Testis (tissue), 5 donors: ENCODE data around the gene HOXA2. TPM values are rescaled to one million over a fixed set of nuclear protein-coding genes. Genes with fewer than 3 reads are reported as not detected.

Experiments
- DNase-seq: peaks from one replicate; pipeline ENCODE4 v3.0.0-alpha.2; 2019
- H3K27ac ChIP-seq, 2 donors: fragments of 200-600 bp; sonication (generic); one replicate each; pipeline ENCODE4 v1.5.1; 2019
- H3K27me3 ChIP-seq: fragments of 200-600 bp; sonication (generic); one replicate; pipeline ENCODE4 v1.5.1; 2019
- H3K36me3 ChIP-seq: fragments of 200-600 bp; sonication (generic); one replicate; pipeline ENCODE4 v1.5.1; 2017; ENCODE audit warnings: low read depth; ENCODE audit errors: missing control alignments
- H3K4me1 ChIP-seq: fragments of 200-600 bp; sonication (generic); one replicate; pipeline ENCODE4 v1.5.1; 2019
- H3K4me3 ChIP-seq, 2 donors: fragments of 200-600 bp; sonication (generic); one replicate each; pipeline ENCODE4 v1.5.1; 2017 to 2019
- H3K9me3 ChIP-seq: fragments of 200-600 bp; sonication (generic); one replicate; pipeline ENCODE4 v1.5.1; 2017
- CTCF ChIP-seq, 3 experiments: fragments of 450-650 bp in 2 of 3; fragments of 200-600 bp in 1 of 3; sonication (generic) in 1 of 3; IDR thresholded peaks; one replicate each; pipeline ENCODE4 v1.5.1; 2016 to 2019; ENCODE audit warnings: antibody characterized with exemption in 3 of 3, mild to moderate bottlenecking in 2 of 3, moderate library complexity in 1 of 3
- POLR2A ChIP-seq: fragments of 450-650 bp; IDR thresholded peaks from one replicate; pipeline ENCODE4 v1.6.1; 2017; ENCODE audit warnings: antibody characterized with exemption, mild to moderate bottlenecking, moderate library complexity
- WGBS, 2 donors: methylation state at CpG; one replicate each; pipeline ENCODE4 v1.1.5; 2018; 5-methylcytosine and 5-hydroxymethylcytosine counted together
- intact Hi-C: fragments of 100-400 bp; cut with DNase I; formaldehyde crosslinking; loops from one replicate; pipeline ENCODE4 v1.15.1; 2023; ENCODE audit warnings: low total_unique reads
- long read RNA-seq, 2 donors: transcript quantifications; one replicate each; lab custom pipeline, GENCODE V29; 2026
- polyA plus RNA-seq: library from polyadenylated mRNA; stranded (reverse); fragments of 350-450 nt; fragmentation: Illumina TruSeq; extraction: RNeasy Lipid Tissue Mini Kit (QIAGEN cat#74804); gene quantifications from one replicate; pipeline ENCODE4 v1.2.3, GENCODE V29; 2014; ENCODE audit warnings: low read depth, low replicate concordance; ENCODE audit not compliant: insufficient read depth
- total RNA-seq, 2 donors: library from RNA; depleted of rRNA; stranded (reverse); fragments of >200 nt; gene quantifications; one replicate each; pipeline ENCODE4 v1.2.3, GENCODE V29; 2016

Gene HOXA2
- total RNA-seq (under 1 TPM in 1 of 2 donors, not detected in 1; 0.31 TPM), polyA plus RNA-seq (0.32 TPM)
- long read RNA-seq, donor 1, partial matches to known transcripts, result 0 of 5 reads
- long read RNA-seq, donor 1, other reads (novel, unspliced or antisense), result 0 of 5 reads
- long read RNA-seq, donor 2, partial matches to known transcripts, result 0 of 1 reads
- long read RNA-seq, donor 2, other reads (novel, unspliced or antisense), result 0 of 1 reads

- DNase-seq, result no peak
- no peaks in the 10 kb centered on the region for H3K36me3 ChIP-seq
- H3K9me3 ChIP-seq, result no peaks in the 10 kb centered on the region
- no peak within 1 kb of the TSS for H3K4me3 ChIP-seq
- no peaks in the 10 kb centered on the region for H3K27me3 ChIP-seq
- TF ChIP-seq CTCF (IDR thresholded peaks at IDR 0.05) (no peak), POLR2A (no peak)
- H3K27ac ChIP-seq, result no peak within 1 kb of the TSS
- WGBS, 2 donors, result 5 to 9% methylated on average over 29 of the region's 29 CpGs
- no peaks in the 10 kb centered on the region for H3K4me1 ChIP-seq
- intact Hi-C loops, result no loop called here
Observed at GRCh38 chr7:27102581-27103442, at the start of gene HOXA2. Gene HOXA2, minus strand, starts transcription at chr7:27102683. Its CDS starts 183 bp downstream, at chr7:27102500.

- H3K4me3 ChIP-seq, result peak overlapping the region in 1 of 2 donors; percentile 21
- peaks cover 7% of the 10 kb centered on the region for H3K4me1 ChIP-seq
- no peaks in the 10 kb centered on the region for H3K36me3 ChIP-seq
- TF ChIP-seq POLR2A (no peak), CTCF (IDR thresholded peaks at IDR 0.05) (no peak)
- peak; percentile 11 for DNase-seq
- H3K27me3 ChIP-seq, result peaks cover 14% of the 10 kb centered on the region
- H3K9me3 ChIP-seq, result no peaks in the 10 kb centered on the region
- H3K27ac ChIP-seq, result no peak overlapping the region
- intact Hi-C loops, result no loop called here
- 4 to 6% methylated on average over 27 of the region's 27 CpGs for WGBS, 2 donors
Observed at GRCh38 chr7:27151341-27151930, 49.0 kb upstream of the HOXA2 start.

DNA sequence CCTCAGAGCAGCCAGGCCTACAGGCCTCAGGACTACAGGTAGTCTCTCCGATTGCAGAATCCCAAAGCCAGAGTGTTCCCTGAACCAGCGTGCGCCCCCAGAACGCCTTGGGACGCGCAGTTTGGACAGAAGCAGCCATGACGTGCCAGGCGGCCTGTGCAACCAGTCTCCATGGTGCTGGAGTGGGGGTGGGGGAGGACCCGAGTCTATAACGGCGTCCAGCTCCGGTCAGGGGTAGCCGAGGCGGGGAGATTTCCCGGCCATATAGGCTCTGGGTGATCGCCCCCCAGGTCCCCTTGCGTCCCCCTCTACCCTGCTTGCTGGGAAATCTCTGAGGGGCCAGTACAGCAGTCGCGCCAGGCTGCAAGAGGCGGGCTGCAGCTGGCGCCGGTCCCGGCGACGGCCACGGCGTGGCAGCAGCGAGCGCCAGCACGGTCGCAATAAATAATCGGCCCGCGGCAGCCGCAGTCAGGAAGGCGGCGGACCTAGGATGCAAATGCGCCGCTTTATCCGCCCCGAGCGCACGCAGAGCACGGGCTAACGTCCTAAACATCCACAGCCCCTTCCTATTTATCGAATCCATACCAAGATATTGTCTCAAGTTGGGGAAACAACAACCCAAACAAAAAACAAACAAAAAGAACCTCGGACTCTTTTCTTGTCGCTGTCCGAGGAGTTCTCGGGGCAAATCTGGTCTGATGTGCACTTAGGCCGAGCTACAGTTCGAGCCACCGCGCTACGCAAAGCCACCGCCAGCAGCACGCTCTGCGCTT lies 48.3 kb upstream of the HOXA2 start:
- TF ChIP-seq CTCF (IDR thresholded peaks at IDR 0.05), result peak; percentile 42 to 75 (median 71)
- TF ChIP-seq POLR2A, result no peak
- intact Hi-C loops, result no loop called here
- H3K27ac ChIP-seq, result no peak overlapping the region
- H3K27me3 ChIP-seq, result peaks cover 9% of the 10 kb centered on the region
- WGBS, 2 donors, result 2 to 3% methylated on average over 26 to 58 of the region's 58 CpGs
- DNase-seq, result peak; percentile 73
- no peaks in the 10 kb centered on the region for H3K9me3 ChIP-seq
- peaks cover 7% of the 10 kb centered on the region for H3K4me1 ChIP-seq
- peak overlapping the region in 1 of 2 donors; percentile 21 for H3K4me3 ChIP-seq
- no peaks in the 10 kb centered on the region for H3K36me3 ChIP-seq

- H3K4me3 ChIP-seq, result no peak overlapping the region
- 38 to 51% methylated on average over 9 to 13 of the region's 13 CpGs for WGBS, 2 donors
- intact Hi-C loops, result no loop called here
- TF ChIP-seq CTCF (IDR thresholded peaks at IDR 0.05) (no peak), POLR2A (no peak)
- H3K9me3 ChIP-seq, result no peaks in the 10 kb centered on the region
- H3K36me3 ChIP-seq, result no peaks in the 10 kb centered on the region
- H3K27ac ChIP-seq, result no peak overlapping the region
- H3K4me1 ChIP-seq, result peaks cover 4% of the 10 kb centered on the region
- no peak for DNase-seq
- peaks cover 9% of the 10 kb centered on the region for H3K27me3 ChIP-seq
Observed at GRCh38 chr7:27149842-27150567, 47.5 kb upstream of the HOXA2 start.
